Limb (tissue), 2 donors: ENCODE measurements around the gene GPR146.
"Not testable (repeated sequence)": the region's sequence is repeated elsewhere in the genome, so short reads cannot be mapped to it uniquely, and the experiment has no call there.

ENCODE experiments used
- DNase-seq, 2 donors: peaks; one replicate each; pipeline ENCODE4 v3.0.0-alpha.2; 2016; ENCODE audit errors: extremely low spot score in 2 of 2

GPR146 gene

GRCh38 chr7:1056785-1057410, 12.6 kb downstream of the GPR146 start:
- no peak for DNase-seq

DNA sequence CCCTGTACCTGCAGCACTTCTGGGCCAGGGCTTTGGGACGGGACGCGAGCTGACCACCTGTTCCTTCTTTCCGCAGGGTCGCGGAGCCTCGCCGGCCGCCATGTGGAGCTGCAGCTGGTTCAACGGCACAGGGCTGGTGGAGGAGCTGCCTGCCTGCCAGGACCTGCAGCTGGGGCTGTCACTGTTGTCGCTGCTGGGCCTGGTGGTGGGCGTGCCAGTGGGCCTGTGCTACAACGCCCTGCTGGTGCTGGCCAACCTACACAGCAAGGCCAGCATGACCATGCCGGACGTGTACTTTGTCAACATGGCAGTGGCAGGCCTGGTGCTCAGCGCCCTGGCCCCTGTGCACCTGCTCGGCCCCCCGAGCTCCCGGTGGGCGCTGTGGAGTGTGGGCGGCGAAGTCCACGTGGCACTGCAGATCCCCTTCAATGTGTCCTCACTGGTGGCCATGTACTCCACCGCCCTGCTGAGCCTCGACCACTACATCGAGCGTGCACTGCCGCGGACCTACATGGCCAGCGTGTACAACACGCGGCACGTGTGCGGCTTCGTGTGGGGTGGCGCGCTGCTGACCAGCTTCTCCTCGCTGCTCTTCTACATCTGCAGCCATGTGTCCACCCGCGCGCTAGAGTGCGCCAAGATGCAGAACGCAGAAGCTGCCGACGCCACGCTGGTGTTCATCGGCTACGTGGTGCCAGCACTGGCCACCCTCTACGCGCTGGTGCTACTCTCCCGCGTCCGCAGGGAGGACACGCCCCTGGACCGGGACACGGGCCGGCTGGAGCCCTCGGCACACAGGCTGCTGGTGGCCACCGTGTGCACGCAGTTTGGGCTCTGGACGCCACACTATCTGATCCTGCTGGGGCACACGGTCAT, 13.3 kb downstream of the GPR146 start:
- no peak for DNase-seq

- no peak for DNase-seq
Measured at GRCh38 chr7:1058311-1058710, 14.0 kb downstream of the GPR146 start.

GRCh38 chr7:1058821-1059199, 14.5 kb downstream of the GPR146 start:
- DNase-seq: no peak

DNA sequence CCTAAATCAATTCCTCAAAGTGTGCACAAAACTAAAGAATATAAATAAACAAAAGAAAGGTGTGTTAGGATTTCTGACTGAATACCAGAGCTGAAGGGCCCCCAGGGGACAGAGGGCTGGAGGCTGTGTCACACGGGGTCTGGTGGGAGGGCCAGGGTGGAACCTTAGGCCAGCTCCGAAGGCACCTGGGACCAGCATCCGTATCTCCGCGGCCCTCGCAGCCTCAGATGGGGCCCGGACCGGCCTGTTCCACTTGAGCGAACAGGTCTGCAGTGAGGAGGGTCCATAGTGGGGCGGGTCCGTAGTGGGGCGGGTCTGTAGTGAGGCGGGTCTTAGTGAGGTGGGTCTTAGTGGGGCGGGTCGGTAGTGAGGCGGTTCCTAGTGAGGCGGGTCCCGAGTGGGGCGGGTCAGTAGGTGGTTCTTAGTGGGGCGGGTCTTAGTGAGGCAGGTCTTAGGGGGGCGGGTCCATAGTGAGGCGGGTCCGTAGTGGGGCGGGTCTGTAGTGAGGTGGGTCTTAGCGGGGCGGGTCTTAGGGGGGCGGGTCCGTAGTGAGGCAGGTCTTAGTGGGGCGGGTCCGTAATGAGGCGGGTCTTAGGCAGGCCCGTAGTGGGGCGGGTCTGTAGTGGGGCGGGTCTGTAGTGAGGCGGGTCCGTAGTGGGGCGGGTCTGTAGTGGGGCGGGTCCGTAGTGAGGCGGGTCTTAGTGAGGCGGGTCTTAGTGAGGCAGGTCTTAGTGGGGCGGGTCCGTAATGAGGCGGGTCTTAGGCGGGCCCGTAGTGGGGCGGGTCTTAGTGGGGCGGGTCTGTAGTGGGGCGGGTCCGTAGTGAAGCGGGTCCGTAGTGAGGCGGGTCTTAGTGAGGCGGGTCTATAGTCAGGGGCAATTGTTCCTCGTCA, 15.1 kb downstream of the GPR146 start:
- peak in 1 of 2 donors; percentile 76 for DNase-seq

- DNase-seq: no peak
Measured at GRCh38 chr7:1060315-1061072, 16.1 kb downstream of the GPR146 start.

DNA sequence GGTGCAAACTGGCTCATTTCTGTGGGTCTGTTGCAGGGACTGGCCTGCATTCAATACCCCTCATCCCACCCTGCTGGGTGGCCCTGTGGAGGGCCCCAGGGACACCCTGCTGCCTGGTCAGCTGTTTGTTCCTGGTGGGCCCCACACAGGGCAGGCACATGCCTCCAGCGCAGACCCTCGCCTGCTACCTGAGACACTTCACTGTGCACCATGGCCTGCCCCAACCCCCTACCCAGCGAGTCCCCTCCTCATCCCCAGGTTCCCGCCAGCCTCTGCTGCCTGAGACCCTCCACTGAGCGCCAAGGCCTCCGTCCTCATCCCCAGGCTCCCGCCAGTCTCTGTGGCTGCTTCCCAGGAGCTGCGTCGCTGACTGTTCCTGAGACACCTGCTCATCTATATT, 16.8 kb downstream of the GPR146 start:
- no peak for DNase-seq

GRCh38 chr7:1062296-1063294, 18.2 kb downstream of the GPR146 start:
- DNase-seq: no peak

- DNase-seq: no peak
Measured at GRCh38 chr7:1063361-1063760, 19.0 kb downstream of the GPR146 start.

- no peak for DNase-seq
Measured at GRCh38 chr7:1064581-1064980, 20.2 kb downstream of the GPR146 start.

DNA sequence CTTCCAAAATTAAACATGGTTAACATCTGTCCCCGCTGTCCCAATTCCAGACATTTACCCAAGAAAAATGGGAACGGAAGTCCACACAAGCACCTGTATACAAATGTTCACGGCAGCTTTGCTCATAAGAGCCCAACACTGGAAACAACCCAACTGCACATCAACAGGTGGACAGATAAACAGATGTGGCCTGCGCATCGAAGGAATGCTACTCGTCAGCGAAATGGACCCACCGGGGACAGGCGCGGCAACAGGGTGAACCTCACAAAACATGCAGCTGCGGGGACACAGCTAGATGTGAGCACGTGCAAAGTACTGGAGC, 20.9 kb downstream of the GPR146 start:
- DNase-seq: no peak

DNA sequence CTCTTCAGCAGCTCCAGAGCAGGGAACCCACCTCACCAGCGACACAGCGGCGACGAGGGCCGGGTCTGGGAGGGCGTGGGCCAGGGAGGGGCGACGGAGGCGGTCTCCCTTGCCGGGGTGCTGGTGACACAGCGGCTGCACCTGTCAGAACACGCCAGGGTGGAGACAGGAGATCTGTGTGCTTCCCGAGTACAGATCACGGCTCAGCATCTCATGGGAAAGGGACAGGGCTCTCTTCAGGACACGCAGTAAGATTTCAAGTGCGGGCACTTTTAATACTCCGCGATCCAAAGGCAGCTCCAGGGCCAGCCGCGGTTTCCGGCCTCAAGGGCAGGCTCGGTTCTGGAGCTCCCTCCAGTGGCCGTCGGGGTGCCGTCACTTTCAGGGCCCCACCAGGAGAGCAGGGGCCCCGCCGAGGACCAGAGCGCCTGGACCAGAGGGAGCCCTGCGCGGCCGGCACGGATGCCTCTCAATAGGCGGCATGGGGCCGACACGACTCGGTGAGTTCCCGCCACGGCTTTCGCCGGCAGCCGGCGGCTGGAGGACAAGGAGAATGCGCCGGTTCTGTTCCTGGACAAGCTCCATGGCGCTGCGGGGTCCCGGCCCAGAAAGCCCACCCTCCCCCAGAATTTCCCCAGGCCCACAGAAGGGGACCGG, 21.4 kb downstream of the GPR146 start:
- peak in 1 of 2 donors; percentile 87 for DNase-seq

DNA sequence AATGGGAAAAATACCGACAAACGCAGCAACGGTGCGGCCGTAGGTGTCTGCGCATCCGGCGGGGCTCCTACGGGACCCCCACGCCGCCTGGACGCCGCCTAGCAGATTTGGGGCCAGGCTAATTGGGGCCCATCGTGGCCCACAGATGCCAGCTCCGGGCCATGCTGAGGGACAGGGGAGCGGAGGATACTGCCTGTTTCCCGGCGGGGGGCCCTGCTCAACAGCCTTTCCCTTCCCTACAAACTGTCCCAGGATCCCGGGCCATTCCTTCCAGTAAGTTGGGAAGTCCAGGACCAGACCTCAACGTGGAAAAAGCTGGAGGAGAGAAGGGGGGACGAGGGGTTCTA, 21.9 kb downstream of the GPR146 start:
- no peak for DNase-seq

DNA sequence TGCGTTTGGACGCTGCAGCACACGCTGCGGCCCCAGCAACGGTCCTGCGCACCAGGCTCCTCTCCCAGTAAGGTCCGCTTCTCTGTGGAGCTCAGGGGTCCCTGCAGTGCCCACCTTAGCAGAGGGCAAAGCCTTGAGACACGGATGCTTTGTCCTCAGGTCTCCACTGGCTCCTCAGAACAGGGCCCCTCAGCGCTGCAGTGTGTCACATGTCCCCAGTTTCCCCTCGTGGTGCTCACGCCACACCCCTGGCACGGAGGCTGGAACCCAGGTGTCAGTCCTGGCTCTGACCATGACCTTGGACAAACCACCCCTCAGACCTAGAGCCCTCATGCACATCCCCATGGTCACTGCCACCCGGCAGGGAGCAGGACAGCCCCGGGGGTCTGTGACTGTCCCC, 23.7 kb downstream of the GPR146 start:
- no peak for DNase-seq

DNA sequence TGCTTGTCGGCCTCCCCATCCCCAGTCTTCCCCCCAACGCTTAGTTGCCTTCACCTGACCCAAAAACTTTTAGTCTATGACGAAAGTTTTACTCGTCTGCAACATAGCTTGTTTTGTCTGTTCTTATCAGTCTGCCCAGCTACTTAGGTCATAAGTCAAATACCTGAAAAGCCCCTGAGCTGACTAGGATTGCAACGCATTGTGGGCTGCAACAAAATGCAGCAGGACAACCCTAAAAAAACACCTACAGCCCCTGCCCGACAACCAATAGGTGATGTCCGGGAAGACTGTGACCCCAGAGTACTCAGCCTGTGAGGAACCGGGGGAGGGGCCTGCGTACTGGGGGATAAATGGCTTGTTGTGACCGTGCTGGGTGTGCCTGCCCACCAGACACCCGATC, 24.3 kb downstream of the GPR146 start:
- DNase-seq: no peak

DNA sequence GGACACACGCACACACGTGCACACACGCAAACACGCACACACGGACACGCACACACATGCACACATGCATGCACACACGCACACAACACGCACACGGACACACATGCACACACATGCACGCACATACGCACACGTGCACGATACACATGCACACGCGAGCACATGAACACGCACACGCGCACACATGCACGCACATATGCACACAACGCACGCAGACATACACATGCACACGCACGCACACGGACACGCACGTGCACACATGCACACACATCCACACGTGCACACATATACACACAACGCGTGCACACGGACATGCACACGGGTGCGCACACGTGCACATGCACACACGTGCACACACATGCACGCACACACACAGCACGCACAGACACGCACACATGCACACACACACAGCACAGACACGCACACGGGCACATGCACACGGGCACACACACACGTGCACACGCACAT, 26.2 kb downstream of the GPR146 start:
- no peak for DNase-seq

GRCh38 chr7:1071731-1072254, 27.4 kb downstream of the GPR146 start:
- no peak for DNase-seq

DNA sequence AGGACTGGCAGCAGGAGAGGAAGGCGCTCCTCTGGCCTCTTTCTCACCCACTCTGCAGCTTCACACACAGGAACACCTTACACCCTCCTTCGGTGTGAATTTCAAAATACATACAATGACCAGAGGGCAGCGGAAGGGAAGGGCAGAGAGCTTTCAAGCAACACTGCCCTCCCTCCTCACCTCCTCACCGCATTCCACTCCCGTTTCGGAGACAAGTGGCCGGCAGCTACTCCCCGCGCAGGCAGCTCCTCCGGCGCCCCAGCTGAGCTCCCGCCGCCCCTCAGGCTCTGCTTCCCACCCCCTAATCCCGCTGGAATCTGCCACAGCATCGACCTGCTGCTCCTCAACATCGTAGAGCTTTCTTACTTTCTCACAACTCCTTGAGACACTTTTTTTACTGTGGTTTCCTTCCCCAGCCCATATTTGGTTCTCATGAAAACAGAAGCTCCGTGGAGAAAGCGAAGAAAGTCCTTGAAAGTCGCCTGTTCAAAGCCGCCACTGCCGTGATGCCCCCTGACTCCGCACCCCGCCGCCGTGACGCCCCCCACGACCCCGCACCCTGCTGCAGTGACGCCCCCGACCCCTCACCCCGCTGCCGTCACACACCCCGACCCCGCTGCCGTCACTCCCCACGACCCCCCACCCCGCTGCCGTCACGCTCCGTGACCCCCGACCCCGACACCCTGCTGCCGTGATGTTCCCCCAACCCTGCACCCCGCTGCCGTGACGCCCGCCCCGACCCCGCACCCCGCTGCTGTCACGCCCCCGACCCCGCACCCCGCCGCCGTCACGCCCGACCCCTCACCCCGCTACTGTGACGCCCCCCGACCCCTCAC, 29.0 kb downstream of the GPR146 start:
- no peak for DNase-seq

DNA sequence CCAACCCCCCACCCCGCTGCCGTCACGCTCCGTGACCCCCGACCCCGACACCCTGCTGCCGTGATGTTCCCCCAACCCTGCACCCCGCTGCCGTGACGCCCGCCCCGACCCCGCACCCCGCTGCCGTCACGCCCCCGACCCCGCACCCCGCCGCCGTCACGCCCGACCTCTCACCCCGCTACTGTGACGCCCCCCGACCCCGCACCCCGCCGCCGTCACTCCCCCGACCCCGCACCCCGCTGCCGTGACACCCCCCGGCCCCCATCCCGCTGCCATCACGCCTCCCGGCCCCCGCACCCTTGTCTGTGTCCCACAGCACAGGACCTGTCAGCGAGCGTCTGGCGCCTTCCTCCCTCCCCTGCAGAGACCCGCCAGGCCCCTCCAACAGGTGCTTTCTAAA, 29.7 kb downstream of the GPR146 start:
- not testable (repeated sequence) for DNase-seq
